ENCODE results near the gene SEPTIN12. TPM values are rescaled to one million over a fixed set of nuclear protein-coding genes. Genes with fewer than 3 reads are reported as not detected.
"Not testable (repeated sequence)": the region's sequence is repeated elsewhere in the genome, so short reads cannot be mapped to it uniquely, and the experiment has no call there.

Gene SEPTIN12
- total RNA-seq, 2 donors from 2014 or later: not detected

GRCh38 chr16:4746215-4746614 lies 41.9 kb downstream of the SEPTIN12 start:
- peaks cover 2% of the 10 kb centered on the region for H3K36me3 Mint-ChIP-seq (ENCODE audit: low read depth)
- no peaks in the 10 kb centered on the region for H3K4me1 Mint-ChIP-seq
- no peak overlapping the region for H3K4me3 Mint-ChIP-seq
- H3K27me3 Mint-ChIP-seq: no peaks in the 10 kb centered on the region
- no peak for ATAC-seq (replicated peaks)
- H3K9me3 Mint-ChIP-seq: no peaks in the 10 kb centered on the region
- H3K27ac Mint-ChIP-seq: no peak overlapping the region

- H3K27ac Mint-ChIP-seq: no peak overlapping the region
- H3K4me3 Mint-ChIP-seq: no peak overlapping the region
- H3K9me3 Mint-ChIP-seq: no peaks in the 10 kb centered on the region
- H3K27me3 Mint-ChIP-seq: no peaks in the 10 kb centered on the region
- no peak for ATAC-seq (replicated peaks)
- no peaks in the 10 kb centered on the region for H3K36me3 Mint-ChIP-seq (ENCODE audit: low read depth)
- no peaks in the 10 kb centered on the region for H3K4me1 Mint-ChIP-seq
Observed at GRCh38 chr16:4745274-4745569, 42.9 kb downstream of the SEPTIN12 start.

DNA sequence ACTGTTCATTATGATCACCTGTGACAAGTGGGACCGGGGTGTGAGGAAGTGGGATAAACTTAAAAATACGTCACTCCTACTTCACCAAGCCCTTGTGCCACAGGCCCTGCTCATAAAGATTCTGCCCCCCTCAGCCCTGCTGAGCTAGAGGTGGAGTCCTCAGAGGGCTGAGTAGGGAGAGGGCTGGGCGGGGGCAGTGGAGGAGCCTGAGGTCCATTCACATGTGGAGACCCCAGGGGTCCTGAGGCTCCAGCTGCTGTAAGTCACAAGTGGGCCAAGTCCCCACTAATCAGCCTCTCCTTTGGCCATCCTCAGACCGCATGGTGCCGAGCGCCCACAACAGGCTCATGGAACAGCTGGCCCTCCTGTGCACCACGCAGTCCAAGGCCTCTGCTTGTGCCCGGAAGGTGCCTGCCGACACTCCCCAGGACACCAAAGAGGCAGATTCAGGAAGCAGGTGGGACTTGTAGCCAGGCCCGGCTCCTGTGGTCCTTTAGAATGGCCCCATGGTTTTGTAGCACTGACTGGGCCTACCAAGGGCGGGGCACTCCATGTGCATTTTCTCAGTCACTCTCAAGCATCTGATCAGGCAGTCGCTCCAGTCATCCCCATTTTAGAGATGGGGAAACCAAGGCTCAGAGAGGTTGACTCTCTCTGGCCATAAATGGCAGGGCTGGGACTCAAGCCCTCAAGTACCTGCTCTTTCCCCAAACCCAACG lies 43.4 kb downstream of the SEPTIN12 start:
- H3K36me3 Mint-ChIP-seq (ENCODE audit: low read depth): no peaks in the 10 kb centered on the region
- no peaks in the 10 kb centered on the region for H3K27me3 Mint-ChIP-seq
- no peak for ATAC-seq (replicated peaks)
- no peaks in the 10 kb centered on the region for H3K9me3 Mint-ChIP-seq
- no peak overlapping the region for H3K27ac Mint-ChIP-seq
- H3K4me1 Mint-ChIP-seq: no peaks in the 10 kb centered on the region
- H3K4me3 Mint-ChIP-seq: no peak overlapping the region

- ATAC-seq (replicated peaks): no peak
- Mint-ChIP-seq H3K36me3 (ENCODE audit: low read depth) (no peaks in the 10 kb centered on the region), H3K27ac (peak overlapping the region; percentile 63), H3K4me3 (peak overlapping the region; percentile 37), H3K27me3 (no peaks in the 10 kb centered on the region), H3K4me1 (no peaks in the 10 kb centered on the region), H3K9me3 (no peaks in the 10 kb centered on the region)
Observed at GRCh38 chr16:4743226-4743878, 44.8 kb downstream of the SEPTIN12 start.

GRCh38 chr16:4738370-4738769 lies 49.8 kb downstream of the SEPTIN12 start:
- H3K36me3 Mint-ChIP-seq (ENCODE audit: low read depth); H3K27me3 Mint-ChIP-seq; H3K9me3 Mint-ChIP-seq; H3K4me1 Mint-ChIP-seq; ATAC-seq (replicated peaks); H3K27ac Mint-ChIP-seq; H3K4me3 Mint-ChIP-seq: not testable (repeated sequence)

DNA sequence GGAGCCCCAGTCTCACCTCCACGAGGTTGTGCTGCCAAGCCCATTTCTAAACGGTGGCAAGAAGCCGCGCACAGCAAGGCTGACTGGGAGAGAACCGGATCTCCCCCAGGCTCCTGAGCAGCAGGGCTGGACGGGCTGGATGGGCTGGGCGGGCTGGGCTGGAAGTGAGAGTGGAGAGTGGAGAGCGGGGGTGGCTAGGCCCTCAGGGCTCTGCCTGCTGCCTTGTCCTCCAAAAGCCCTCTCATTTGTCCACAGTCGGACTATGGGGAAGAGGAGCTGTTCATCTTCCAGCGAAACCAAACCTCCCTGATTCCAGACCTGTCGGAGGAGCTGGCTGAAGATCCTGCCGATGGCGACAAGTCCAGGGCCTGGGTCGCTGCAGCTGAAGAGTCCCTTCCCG lies 50.6 kb downstream of the SEPTIN12 start:
- ATAC-seq (replicated peaks): no peak
- Mint-ChIP-seq H3K27ac (no peak overlapping the region), H3K36me3 (ENCODE audit: low read depth) (no peaks in the 10 kb centered on the region), H3K9me3 (no peaks in the 10 kb centered on the region), H3K27me3 (peaks cover 3% of the 10 kb centered on the region), H3K4me3 (no peak overlapping the region), H3K4me1 (peaks cover 8% of the 10 kb centered on the region)

GRCh38 chr16:4736546-4736945 lies 51.6 kb downstream of the SEPTIN12 start:
- no peaks in the 10 kb centered on the region for H3K36me3 Mint-ChIP-seq (ENCODE audit: low read depth)
- H3K4me1 Mint-ChIP-seq: peaks cover 9% of the 10 kb centered on the region
- H3K27me3 Mint-ChIP-seq: peaks cover 3% of the 10 kb centered on the region
- H3K27ac Mint-ChIP-seq: no peak overlapping the region
- H3K4me3 Mint-ChIP-seq: no peak overlapping the region
- no peaks in the 10 kb centered on the region for H3K9me3 Mint-ChIP-seq
- ATAC-seq (replicated peaks): no peak

GRCh38 chr16:4734730-4735535 lies 53.2 kb downstream of the SEPTIN12 start:
- Mint-ChIP-seq H3K9me3 (no peaks in the 10 kb centered on the region), H3K4me1 (peaks cover 9% of the 10 kb centered on the region), H3K27ac (peak overlapping the region; percentile 89), H3K4me3 (peak overlapping the region; percentile 92), H3K27me3 (peaks cover 3% of the 10 kb centered on the region), H3K36me3 (ENCODE audit: low read depth) (peaks cover 6% of the 10 kb centered on the region)
- ATAC-seq (replicated peaks): peak; percentile 84

DNA sequence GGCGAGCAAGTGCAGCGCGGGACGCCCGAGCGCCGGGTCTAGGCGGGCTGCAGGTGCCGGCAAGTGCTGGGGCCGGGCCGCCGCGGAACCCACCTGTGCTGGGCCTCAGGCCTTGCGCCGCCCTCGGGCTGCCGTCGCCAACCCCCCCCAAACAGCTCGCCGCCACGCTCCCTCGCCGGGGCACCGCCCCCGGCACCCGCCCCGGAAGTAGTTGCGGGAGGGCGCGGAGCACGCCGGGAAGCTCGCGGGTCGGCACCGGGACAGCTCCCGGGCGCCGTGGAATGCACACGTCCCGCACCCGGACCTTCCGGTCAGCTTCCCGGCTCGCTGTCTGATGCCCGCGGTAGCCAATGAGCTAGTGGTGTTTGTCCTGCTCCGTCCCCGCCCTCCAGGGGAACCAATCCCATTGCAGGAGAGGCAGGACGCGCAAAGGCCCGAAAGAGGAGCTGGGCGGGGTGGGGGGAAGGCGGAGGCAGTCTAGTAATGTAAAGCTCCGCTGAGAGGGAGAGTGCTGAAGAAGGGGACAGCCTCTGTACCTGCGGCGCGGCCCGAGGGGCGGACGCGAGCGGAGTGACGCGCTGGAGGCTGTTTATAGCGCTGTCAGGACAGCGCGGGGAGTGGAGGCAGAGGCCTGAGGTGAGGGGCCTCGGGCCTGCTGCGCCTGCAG lies 53.9 kb downstream of the SEPTIN12 start, which contains the start of the genes ANKS3 and DNAAF8:
Gene ANKS3 (minus strand): TSS at position 209 of the 667 bp plus-strand sequence. CDS start 4,122 bp downstream, outside the sequence.
Gene DNAAF8 (plus strand): TSS at position 475 of the 667 bp plus-strand sequence. CDS start 1,978 bp downstream, outside the sequence.
- Mint-ChIP-seq H3K27me3 (peaks cover 3% of the 10 kb centered on the region), H3K9me3 (no peaks in the 10 kb centered on the region), H3K4me1 (peaks cover 9% of the 10 kb centered on the region), H3K36me3 (ENCODE audit: low read depth) (peaks cover 14% of the 10 kb centered on the region), H3K4me3 (peak within 1 kb of the TSS; percentile 92), H3K27ac (peak within 1 kb of the TSS; percentile 89)
- peak; percentile 85 for ATAC-seq (replicated peaks)

GRCh38 chr16:4733747-4734062 lies 54.4 kb downstream of the SEPTIN12 start:
- Mint-ChIP-seq H3K27me3 (peaks cover 3% of the 10 kb centered on the region), H3K4me3 (peak overlapping the region; percentile 92), H3K36me3 (ENCODE audit: low read depth) (peaks cover 19% of the 10 kb centered on the region), H3K4me1 (peaks cover 9% of the 10 kb centered on the region), H3K27ac (peak overlapping the region; percentile 89), H3K9me3 (no peaks in the 10 kb centered on the region)
- ATAC-seq (replicated peaks): peak; percentile 4

DNA sequence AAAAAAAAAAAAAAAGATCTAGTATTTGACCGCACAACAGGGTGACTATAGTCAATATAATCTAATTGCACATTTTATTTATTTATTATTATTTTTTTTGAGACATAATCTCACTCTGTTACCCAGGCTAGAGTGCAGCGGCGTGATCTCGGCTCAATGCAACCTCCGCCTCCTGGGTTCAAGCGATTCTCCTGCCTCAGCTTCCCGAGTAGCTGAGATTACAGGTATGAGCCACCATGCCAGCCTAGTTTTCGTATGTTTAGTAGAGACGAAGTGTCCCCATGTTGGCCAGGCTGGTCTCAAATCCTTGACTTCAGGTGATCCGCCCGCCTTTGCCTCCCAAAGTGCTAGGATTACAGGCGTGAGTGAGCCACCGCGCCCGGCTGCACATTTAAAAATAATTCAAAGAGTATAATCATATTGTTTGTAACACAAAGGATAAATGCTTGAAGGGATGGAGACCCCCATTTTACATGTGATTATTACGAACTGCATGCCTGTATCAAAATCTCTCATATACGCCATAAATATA lies 54.9 kb downstream of the SEPTIN12 start:
- no peak for ATAC-seq (replicated peaks)
- Mint-ChIP-seq H3K4me1 (peaks cover 9% of the 10 kb centered on the region), H3K4me3 (peak overlapping the region; percentile 92), H3K27me3 (peaks cover 3% of the 10 kb centered on the region), H3K27ac (peak overlapping the region; percentile 89), H3K36me3 (ENCODE audit: low read depth) (peaks cover 23% of the 10 kb centered on the region), H3K9me3 (no peaks in the 10 kb centered on the region)

DNA sequence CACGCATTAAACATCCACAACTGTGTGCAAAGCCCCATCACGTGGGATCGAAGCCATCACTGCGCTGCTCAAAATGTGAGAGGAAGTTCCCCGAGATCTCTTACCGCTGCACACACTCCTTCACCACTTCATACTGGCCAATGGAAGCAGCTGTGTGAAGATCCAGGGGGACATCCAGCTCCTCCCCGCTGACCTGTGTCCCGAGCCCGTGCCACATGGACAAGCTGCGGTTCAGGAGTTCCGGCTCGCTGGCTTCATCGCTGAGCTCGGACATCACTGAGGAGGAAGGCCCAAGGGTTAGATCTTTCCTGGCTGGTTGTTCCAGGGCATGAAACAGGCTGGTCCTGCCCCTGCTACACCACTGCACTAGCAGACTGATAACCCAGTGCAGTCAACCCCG lies 58.3 kb downstream of the SEPTIN12 start:
- peaks cover 38% of the 10 kb centered on the region for H3K36me3 Mint-ChIP-seq (ENCODE audit: low read depth)

GRCh38 chr16:4728676-4729075 lies 59.5 kb downstream of the SEPTIN12 start:
- ATAC-seq (replicated peaks): no peak
- Mint-ChIP-seq H3K4me3 (no peak overlapping the region), H3K27me3 (no peaks in the 10 kb centered on the region), H3K36me3 (ENCODE audit: low read depth) (peaks cover 46% of the 10 kb centered on the region), H3K9me3 (no peaks in the 10 kb centered on the region), H3K27ac (no peak overlapping the region), H3K4me1 (peaks cover 4% of the 10 kb centered on the region)

More for the DNA sequence above, 58.3 kb downstream of the SEPTIN12 start:
- no peaks in the 10 kb centered on the region for H3K27me3 Mint-ChIP-seq
- no peaks in the 10 kb centered on the region for H3K9me3 Mint-ChIP-seq
- ATAC-seq (replicated peaks): no peak
- peaks cover 4% of the 10 kb centered on the region for H3K4me1 Mint-ChIP-seq
- no peak overlapping the region for H3K4me3 Mint-ChIP-seq
- H3K27ac Mint-ChIP-seq: no peak overlapping the region
